Measurements from ENCODE around the gene DEFB119. TPM values are rescaled to one million over a fixed set of nuclear protein-coding genes. Genes with fewer than 3 reads are reported as not detected.
A peak's percentile ranks its signal among the peaks of the same experiment; 100 is the strongest.
"Not testable (repeated sequence)": the region's sequence is repeated elsewhere in the genome, so short reads cannot be mapped to it uniquely, and the experiment has no call there.

The DEFB119 gene
- not detected in 2 replicates for total RNA-seq (2014; rRNA removed; shearing (Covaris generic))

- DNase-seq (ENCODE audit: low spot score) = no peak
Measured at GRCh38 chr20:31390490-31390889, at the start of gene DEFB119. Gene DEFB119 (minus strand): TSS chr20:31390590. CDS start chr20:31390483, 107 bp downstream.

GRCh38 chr20:31430568-31431115, 40.3 kb upstream of the DEFB119 start:
- DNase-seq (ENCODE audit: low spot score) = no peak

GRCh38 chr20:31427576-31427975, 37.2 kb upstream of the DEFB119 start:
- not testable (repeated sequence) for DNase-seq (ENCODE audit: low spot score)

GRCh38 chr20:31426891-31427551, 36.6 kb upstream of the DEFB119 start:
- not testable (repeated sequence) for DNase-seq (ENCODE audit: low spot score)

- DNase-seq (ENCODE audit: low spot score) = no peak
Measured at GRCh38 chr20:31425797-31426196, 35.4 kb upstream of the DEFB119 start.

- no peak for DNase-seq (ENCODE audit: low spot score)
Measured at GRCh38 chr20:31418307-31418706, 27.9 kb upstream of the DEFB119 start.

GRCh38 chr20:31415653-31416052, 25.3 kb upstream of the DEFB119 start:
- no peak for DNase-seq (ENCODE audit: low spot score)

- no peak for DNase-seq (ENCODE audit: low spot score)
Measured at GRCh38 chr20:31414381-31414780, 24.0 kb upstream of the DEFB119 start.

- no peak for DNase-seq (ENCODE audit: low spot score)
Measured at GRCh38 chr20:31410011-31410410, 19.6 kb upstream of the DEFB119 start.

- no peak for DNase-seq (ENCODE audit: low spot score)
Measured at GRCh38 chr20:31406115-31406514, 15.7 kb upstream of the DEFB119 start, which contains the start of gene DEFB121. Gene DEFB121 (minus strand): TSS chr20:31406215. CDS start chr20:31406152, 63 bp downstream.

GRCh38 chr20:31403886-31404285, 13.5 kb upstream of the DEFB119 start:
- no peak for DNase-seq (ENCODE audit: low spot score)

- DNase-seq (ENCODE audit: low spot score) = no peak
Measured at GRCh38 chr20:31394900-31395299, 4.5 kb upstream of the DEFB119 start.

- DNase-seq (ENCODE audit: low spot score) = no peak
Measured at GRCh38 chr20:31392836-31393235, 2.4 kb upstream of the DEFB119 start.

- no peak for DNase-seq (ENCODE audit: low spot score)
Measured at GRCh38 chr20:31374346-31374745, 16.0 kb downstream of the DEFB119 start.

GRCh38 chr20:31368301-31368700, 22.1 kb downstream of the DEFB119 start, which contains the start of gene DEFB118:
Gene DEFB118 (plus strand): TSS chr20:31368601. CDS start chr20:31368651, 50 bp downstream.
- DNase-seq (ENCODE audit: low spot score) = no peak

- not testable (repeated sequence) for DNase-seq (ENCODE audit: low spot score)
Measured at GRCh38 chr20:31364272-31364671, 26.1 kb downstream of the DEFB119 start.

GRCh38 chr20:31363295-31363694, 27.1 kb downstream of the DEFB119 start:
- no peak for DNase-seq (ENCODE audit: low spot score)

GRCh38 chr20:31355981-31356380, 34.4 kb downstream of the DEFB119 start:
- peak; percentile 46 for DNase-seq (ENCODE audit: low spot score)

GRCh38 chr20:31341470-31341869, 48.9 kb downstream of the DEFB119 start:
- no peak for DNase-seq (ENCODE audit: low spot score)

GRCh38 chr20:31330893-31331292, 59.5 kb downstream of the DEFB119 start:
- DNase-seq (ENCODE audit: low spot score) = no peak
